Measurements from ENCODE around the gene REEP5. TPM values are rescaled to one million over a fixed set of nuclear protein-coding genes. Genes with fewer than 3 reads are reported as not detected.

Gene REEP5
- total RNA-seq (10 to 100 TPM; 41.5 to 42.4 TPM), polyA plus RNA-seq (100 to 1,000 TPM in 1 of 2 donors, 10 to 100 TPM in 1; 45.7 to 182 TPM)

- H3K9me3 ChIP-seq (ENCODE audit: control insufficient read depth in 4 of 4, low read length in 3 of 4): no peaks in the 10 kb centered on the region
- peak; percentile 85 for DNase-seq (ENCODE audit: low spot score)
- peak within 1 kb of the TSS; percentile 89 to 93 (median 90) for H3K4me3 ChIP-seq (ENCODE audit: low read depth in 1 of 3, low read length in 3 of 3)
- peak within 1 kb of the TSS; percentile 90 to 96 for H3K27ac ChIP-seq (ENCODE audit: low read depth in 1 of 2, low read length in 2 of 2)
- TF ChIP-seq ZBTB33 (IDR thresholded peaks at IDR 0.05): no peak
- TF ChIP-seq REST (IDR thresholded peaks at IDR 0.05): peak; percentile 58
- TF ChIP-seq RAD21 (IDR thresholded peaks at IDR 0.05): peak; percentile 64 to 77
- no peak for TF ChIP-seq EGR1 (IDR thresholded peaks at IDR 0.05; ENCODE audit: low read depth in 2 of 2)
- no peak for TF ChIP-seq FOXA2 (IDR thresholded peaks at IDR 0.05)
- peak in 1 of 2 donors; percentile 0 for TF ChIP-seq GABPA (IDR thresholded peaks at IDR 0.05 in 1 of 2, conservative IDR thresholded peaks at IDR 0.05 in 1 of 2)
- no peak for TF ChIP-seq HNF4G (IDR thresholded peaks at IDR 0.05)
- peak; percentile 85 for TF ChIP-seq TAF1 (conservative IDR thresholded peaks at IDR 0.05)
- peak; percentile 85 for TF ChIP-seq CTCF (IDR thresholded peaks at IDR 0.05; ENCODE audit: low read depth, low read length, missing input control)
- TF ChIP-seq YY1 (IDR thresholded peaks at IDR 0.05): peak; percentile 76
- under 1% methylated on average over 80 of the region's 80 CpGs for WGBS
- peaks cover 1 to 17% (median 11%) of the 10 kb centered on the region in 4 donors for H3K4me1 ChIP-seq (ENCODE audit: control insufficient read depth in 4 of 4, insufficient read depth in 4 of 4, low read length in 3 of 4)
- peak within 1 kb of the TSS; percentile 77 to 84 for H3K9ac ChIP-seq (ENCODE audit: low read depth in 1 of 2, low read length in 2 of 2)
- peaks cover 0 to 12% (median 2%) of the 10 kb centered on the region in 4 donors for H3K36me3 ChIP-seq (ENCODE audit: control insufficient read depth in 4 of 4, insufficient read depth in 3 of 4, low read depth in 1 of 4, low read length in 3 of 4)
- no peaks in the 10 kb centered on the region for H3K27me3 ChIP-seq (ENCODE audit: control insufficient read depth in 4 of 4, insufficient read depth in 4 of 4, low read length in 3 of 4)
Observed at GRCh38 chr5:112921833-112922817, at the start of gene REEP5. TSS of gene REEP5 (minus strand) at chr5:112922227. CDS start at chr5:112922190, 37 bp downstream.

GRCh38 chr5:112971276-112971675 lies 49.2 kb upstream of the REEP5 start:
- H3K9me3 ChIP-seq (ENCODE audit: control insufficient read depth in 4 of 4, low read length in 3 of 4): no peaks in the 10 kb centered on the region
- H3K36me3 ChIP-seq (ENCODE audit: control insufficient read depth in 4 of 4, insufficient read depth in 3 of 4, low read depth in 1 of 4, low read length in 3 of 4): no peaks in the 10 kb centered on the region
- H3K4me3 ChIP-seq (ENCODE audit: low read depth in 1 of 3, low read length in 3 of 3): no peak overlapping the region
- no peak overlapping the region for H3K9ac ChIP-seq (ENCODE audit: low read depth in 1 of 2, low read length in 2 of 2)
- peaks cover 0 to 6% (median 3%) of the 10 kb centered on the region in 4 donors for H3K4me1 ChIP-seq (ENCODE audit: control insufficient read depth in 4 of 4, insufficient read depth in 4 of 4, low read length in 3 of 4)
- no peak overlapping the region for H3K27ac ChIP-seq (ENCODE audit: low read depth in 1 of 2, low read length in 2 of 2)
- WGBS: 96% methylated on average over 4 of the region's 4 CpGs
- no peaks in the 10 kb centered on the region for H3K27me3 ChIP-seq (ENCODE audit: control insufficient read depth in 4 of 4, insufficient read depth in 4 of 4, low read length in 3 of 4)
- no peak for DNase-seq (ENCODE audit: low spot score)
- TF ChIP-seq SP1 (IDR thresholded peaks at IDR 0.05) (no peak), HNF4G (IDR thresholded peaks at IDR 0.05) (no peak), NR2F2 (IDR thresholded peaks at IDR 0.05) (no peak), ATF3 (IDR thresholded peaks at IDR 0.05) (no peak), ZBTB33 (IDR thresholded peaks at IDR 0.05) (no peak), REST (IDR thresholded peaks at IDR 0.05) (no peak), FOXA2 (IDR thresholded peaks at IDR 0.05) (no peak), TAF1 (conservative IDR thresholded peaks at IDR 0.05) (no peak), EGR1 (IDR thresholded peaks at IDR 0.05; ENCODE audit: low read depth in 2 of 2) (no peak)
